Epithelial cell of esophagus (primary cell): ENCODE data around the gene NFYA.

Source experiments
- DNase-seq: peaks from one replicate; pipeline ENCODE4 v3.0.0; 2010; ENCODE audit warnings: low read depth
- H3K4me3 ChIP-seq: 2 replicates; pipeline ENCODE4 v1.5.1; 2011; ENCODE audit warnings: mild to moderate bottlenecking, low read length, control low read depth
- CTCF ChIP-seq: IDR thresholded peaks from 2 replicates; pipeline ENCODE4 v1.5.1; 2011; ENCODE audit warnings: low read depth, mild to moderate bottlenecking, low read length, control low read depth, inconsistent platforms; ENCODE audit not compliant: insufficient read depth; ENCODE audit errors: missing control alignments

Gene NFYA

GRCh38 chr6:41039060-41039998 lies 33.4 kb upstream of the NFYA start, which contains the start of gene UNC5CL:
UNC5CL (minus strand) TSS chr6:41039221; CDS start chr6:41035074, 4,147 bp downstream.
- no peak within 1 kb of the TSS for H3K4me3 ChIP-seq
- DNase-seq: peak; percentile 72
- TF ChIP-seq CTCF: peak; percentile 77

- TF ChIP-seq CTCF: no peak
- peak; percentile 73 for DNase-seq
- H3K4me3 ChIP-seq: no peak overlapping the region
Measured at GRCh38 chr6:41040101-41040939, 32.5 kb upstream of the NFYA start.

GRCh38 chr6:41040940-41041536 lies 31.7 kb upstream of the NFYA start:
- TF ChIP-seq CTCF: no peak
- no peak for DNase-seq
- no peak overlapping the region for H3K4me3 ChIP-seq

- no peak for DNase-seq
- no peak within 1 kb of the TSS for H3K4me3 ChIP-seq
- TF ChIP-seq CTCF: no peak
Measured at GRCh38 chr6:41042226-41043055, 30.3 kb upstream of the NFYA start, which contains the start of gene TSPO2. TSPO2 (plus strand) TSS chr6:41042467; CDS start chr6:41042986, 519 bp downstream.

GRCh38 chr6:41043151-41043550 lies 29.6 kb upstream of the NFYA start:
- TF ChIP-seq CTCF: no peak
- no peak overlapping the region for H3K4me3 ChIP-seq
- DNase-seq: no peak

- no peak for DNase-seq
- no peak overlapping the region for H3K4me3 ChIP-seq
- no peak for TF ChIP-seq CTCF
Measured at GRCh38 chr6:41045664-41046063, 27.1 kb upstream of the NFYA start.
